LoVo (cell line): ENCODE data around the gene GATAD2B.
"Not testable (repeated sequence)": the region's sequence is repeated elsewhere in the genome, so short reads cannot be mapped to it uniquely, and the experiment has no call there.

ENCODE experiments used
- DNase-seq: peaks from one replicate; pipeline ENCODE4 v3.0.0-alpha.2; 2016; ENCODE audit warnings: low spot score

GATAD2B gene

GRCh38 chr1:153795934-153796785 lies 126.6 kb downstream of the GATAD2B start:
- DNase-seq: no peak

- no peak for DNase-seq
Observed at GRCh38 chr1:153795330-153795837, 127.4 kb downstream of the GATAD2B start.

- DNase-seq: no peak
Observed at GRCh38 chr1:153794624-153795329, 128.0 kb downstream of the GATAD2B start.

- no peak for DNase-seq
Observed at GRCh38 chr1:153793973-153794615, 128.7 kb downstream of the GATAD2B start.

GRCh38 chr1:153793261-153793972 lies 129.4 kb downstream of the GATAD2B start:
- DNase-seq: no peak

GRCh38 chr1:153792631-153793041 lies 130.1 kb downstream of the GATAD2B start:
- no peak for DNase-seq

GRCh38 chr1:153791648-153792253 lies 131.0 kb downstream of the GATAD2B start:
- DNase-seq: no peak

- no peak for DNase-seq
Observed at GRCh38 chr1:153790966-153791647, 131.7 kb downstream of the GATAD2B start.

- DNase-seq: no peak
Observed at GRCh38 chr1:153790313-153790965, 132.3 kb downstream of the GATAD2B start.

- DNase-seq: no peak
Observed at GRCh38 chr1:153789478-153790034, 133.2 kb downstream of the GATAD2B start.

- DNase-seq: no peak
Observed at GRCh38 chr1:153786038-153786790, 136.6 kb downstream of the GATAD2B start.

GRCh38 chr1:153783233-153784190 lies 139.3 kb downstream of the GATAD2B start:
- DNase-seq: peak; percentile 95

GRCh38 chr1:153782648-153783047 lies 140.1 kb downstream of the GATAD2B start:
- not testable (repeated sequence) for DNase-seq

GRCh38 chr1:153780551-153780950 lies 142.2 kb downstream of the GATAD2B start:
- DNase-seq: no peak

- DNase-seq: no peak
Observed at GRCh38 chr1:153779781-153780541, 142.8 kb downstream of the GATAD2B start.

GRCh38 chr1:153778824-153779519 lies 143.8 kb downstream of the GATAD2B start:
- no peak for DNase-seq
